ENCODE data around the gene RTEL1.
"Not testable (repeated sequence)": the region's sequence is repeated elsewhere in the genome, so short reads cannot be mapped to it uniquely, and the experiment has no call there.

RTEL1 gene

DNA sequence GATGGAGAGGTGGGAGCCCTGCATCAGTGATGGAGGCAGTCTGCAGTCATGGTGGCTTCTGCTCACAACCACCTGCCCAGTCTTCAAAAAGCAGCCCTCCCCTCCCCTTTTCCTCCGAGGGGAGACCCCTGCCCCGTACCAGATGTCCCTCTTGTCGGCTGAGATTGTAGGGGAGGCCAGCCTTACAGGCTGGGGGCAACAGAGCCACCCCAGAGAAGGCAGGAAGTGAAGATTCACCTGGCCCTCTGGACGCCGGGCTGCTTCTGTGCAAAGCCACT, 42.9 kb downstream of the RTEL1 start:
- no peak for DNase-seq (ENCODE audit: low spot score)

DNA sequence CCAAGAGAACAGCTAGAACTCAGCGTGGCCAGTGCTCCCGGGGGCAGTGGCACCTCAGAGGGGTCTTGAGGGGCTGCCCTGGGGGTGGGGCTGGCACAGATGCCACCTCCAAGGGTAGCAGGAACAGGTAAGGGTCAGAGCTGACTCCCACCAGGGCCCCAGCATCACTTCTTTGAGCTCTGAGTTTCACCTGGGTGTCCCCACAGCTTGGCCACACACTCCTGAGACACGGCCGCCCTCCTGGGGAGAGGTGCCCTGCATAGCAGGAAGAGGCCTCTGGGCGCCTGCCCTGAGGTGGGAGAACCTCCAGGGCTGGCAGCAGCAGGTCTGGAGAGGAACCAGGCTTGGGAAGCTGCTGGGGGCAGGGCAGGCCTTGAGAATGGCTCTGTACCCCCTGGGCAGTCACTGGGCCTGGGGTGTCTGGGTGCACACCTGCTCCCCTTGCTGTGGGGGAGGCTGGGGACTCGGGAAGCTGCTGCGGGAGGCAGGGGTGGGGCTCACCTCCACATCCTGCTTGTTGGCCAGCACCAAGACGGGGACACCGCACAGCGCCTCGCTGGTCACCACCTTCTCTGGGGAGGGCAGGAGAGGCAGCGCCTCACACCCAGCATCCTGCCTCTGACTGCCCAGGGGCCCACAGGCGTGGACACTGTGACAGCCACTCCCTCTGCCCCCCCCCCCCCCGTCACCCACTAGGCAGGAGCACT, 43.4 kb downstream of the RTEL1 start:
- DNase-seq (ENCODE audit: low spot score) = no peak

DNA sequence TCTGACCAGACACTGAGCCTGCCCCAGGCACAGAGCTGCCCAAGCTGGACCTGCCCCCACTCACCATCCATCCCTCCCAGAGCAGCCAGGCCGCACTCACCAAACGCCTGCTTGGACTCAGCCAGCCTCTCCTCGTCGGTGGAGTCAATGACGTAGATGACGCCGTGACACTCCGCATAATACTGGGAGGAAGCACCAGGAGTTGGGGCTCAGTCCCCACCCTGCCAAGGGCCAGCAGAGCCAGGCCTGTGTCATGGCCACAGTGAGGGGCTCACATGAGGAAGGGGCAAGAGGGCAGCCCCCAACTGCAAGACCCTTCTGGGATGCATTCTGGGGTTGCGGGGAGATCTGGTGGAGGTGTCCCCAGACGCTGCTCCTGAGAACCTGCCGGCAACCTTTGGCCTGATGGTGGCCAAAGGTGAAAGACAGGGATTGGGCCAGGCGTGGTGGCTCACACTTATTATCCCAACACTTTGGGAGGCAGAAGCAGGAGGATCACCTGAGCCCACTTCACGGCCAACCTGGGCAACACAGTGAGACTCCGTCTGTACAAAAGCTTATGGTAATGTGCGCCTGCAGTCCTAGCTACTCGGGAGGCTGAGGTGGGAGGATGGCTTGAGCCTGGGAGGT, 44.0 kb downstream of the RTEL1 start:
- no peak for DNase-seq (ENCODE audit: low spot score)

DNA sequence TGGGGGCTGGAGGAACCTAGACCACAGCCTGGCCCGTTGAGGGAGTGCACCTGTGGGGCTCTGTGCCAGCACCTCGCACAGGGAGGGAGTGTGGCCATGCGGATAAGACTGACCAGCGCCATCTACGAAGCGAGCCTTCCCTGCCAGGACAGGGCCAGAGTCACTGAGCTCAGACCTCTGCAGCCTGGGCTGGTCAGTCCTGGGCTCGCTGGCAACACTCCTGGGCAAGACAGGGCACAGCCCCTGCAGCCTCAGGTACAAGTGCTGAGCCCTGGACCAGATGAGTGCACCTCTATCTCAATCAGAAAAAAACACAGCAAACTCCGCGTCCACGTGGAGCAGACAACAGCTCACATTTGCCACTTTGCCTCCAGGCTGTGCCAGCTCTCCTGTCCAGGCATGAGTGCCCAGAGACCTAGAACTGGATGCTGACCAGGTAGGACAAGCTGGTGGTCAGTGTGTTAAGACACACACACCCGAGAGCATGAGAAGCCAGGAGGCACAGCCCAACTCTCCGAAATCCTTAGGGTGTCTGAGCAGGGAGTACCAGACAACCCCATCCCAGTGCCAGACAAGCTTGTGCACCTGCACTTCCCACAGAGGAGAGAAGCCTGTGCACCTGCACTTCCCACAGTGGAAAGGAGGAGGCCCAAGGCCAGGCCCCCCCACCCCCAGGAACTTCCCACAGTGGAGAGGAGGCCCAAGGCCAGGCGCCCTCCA, 44.8 kb downstream of the RTEL1 start:
- DNase-seq (ENCODE audit: low spot score) = no peak

DNA sequence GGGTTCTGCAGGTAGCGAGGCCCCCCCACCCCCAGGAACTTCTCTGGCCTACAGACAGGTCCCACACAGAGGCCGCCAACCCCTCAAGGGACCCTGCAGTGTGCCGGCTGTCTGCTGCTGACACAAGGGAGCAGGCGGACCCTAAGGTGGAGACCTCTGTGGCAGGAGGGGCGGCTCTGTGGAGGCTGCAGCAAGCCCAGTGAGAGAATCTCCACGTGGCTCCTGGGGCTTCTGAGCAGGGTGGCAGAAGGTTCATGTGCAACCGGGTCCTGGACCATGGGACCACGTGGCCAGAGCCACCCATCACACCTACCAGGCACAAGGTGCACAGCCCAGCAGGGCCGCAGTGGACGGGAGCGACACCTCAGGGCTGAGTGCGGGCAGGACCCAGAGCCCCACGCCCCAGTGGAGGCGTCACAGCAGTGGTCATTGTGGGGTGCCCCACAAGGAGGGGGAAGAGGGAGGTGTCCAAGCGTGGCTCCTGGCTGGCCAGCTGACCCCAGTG, 45.4 kb downstream of the RTEL1 start:
- no peak for DNase-seq (ENCODE audit: low spot score)

DNA sequence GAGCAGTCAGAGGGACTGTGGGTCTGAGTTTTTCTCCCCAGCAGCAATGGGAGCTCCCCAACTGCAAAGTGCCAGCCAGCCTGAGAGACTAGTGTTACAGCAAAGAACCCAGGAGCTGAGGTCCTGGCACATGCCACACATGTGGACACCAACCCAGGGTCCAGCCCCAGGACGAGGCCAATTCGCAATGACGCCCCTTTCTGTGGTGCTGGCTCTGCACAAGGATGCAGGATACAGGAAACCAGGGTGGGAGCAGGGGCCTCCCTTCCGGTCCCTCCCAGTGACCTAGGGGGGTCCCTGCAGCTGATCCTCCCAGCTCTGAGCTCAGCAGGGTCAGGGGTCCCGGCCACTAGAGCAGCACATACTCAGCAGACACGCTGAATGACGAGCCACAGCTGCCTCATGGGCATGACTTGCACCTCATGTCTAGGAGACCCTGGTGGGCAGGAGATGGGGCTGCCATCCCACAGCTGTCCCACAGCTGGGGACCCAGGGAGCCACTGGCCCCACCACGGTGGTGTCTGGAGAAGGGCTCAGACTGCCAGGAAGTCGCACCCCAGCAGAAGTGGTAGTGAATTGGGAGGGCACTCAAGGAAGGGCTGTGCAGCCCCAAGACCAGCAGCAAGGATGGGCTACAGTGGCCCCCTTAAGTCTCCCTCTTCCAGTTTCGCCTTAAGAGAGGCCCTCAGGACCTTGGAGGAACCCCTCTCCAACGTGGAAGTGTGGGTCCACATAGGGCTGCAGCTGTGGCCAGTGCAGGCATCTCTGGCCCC, 46.0 kb downstream of the RTEL1 start:
- DNase-seq (ENCODE audit: low spot score) = no peak

DNA sequence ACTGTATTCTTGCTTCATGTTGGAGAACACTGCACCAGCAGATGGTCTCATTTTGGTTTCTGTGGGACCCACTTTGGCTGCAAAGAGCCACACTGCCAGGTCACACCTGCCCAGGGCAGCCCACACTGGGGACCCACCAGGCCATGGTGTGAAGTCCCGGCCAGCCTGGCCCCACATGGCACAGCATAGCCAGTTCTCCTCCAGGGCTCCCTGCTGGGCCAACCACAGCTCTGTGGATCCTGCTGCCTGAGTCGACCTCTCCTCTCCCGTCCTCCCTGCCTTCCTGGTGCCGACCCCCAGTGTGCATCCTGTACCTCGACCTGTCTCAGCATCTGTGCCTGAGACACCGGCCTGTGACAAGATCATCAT, 46.6 kb downstream of the RTEL1 start:
- DNase-seq (ENCODE audit: low spot score) = no peak

DNA sequence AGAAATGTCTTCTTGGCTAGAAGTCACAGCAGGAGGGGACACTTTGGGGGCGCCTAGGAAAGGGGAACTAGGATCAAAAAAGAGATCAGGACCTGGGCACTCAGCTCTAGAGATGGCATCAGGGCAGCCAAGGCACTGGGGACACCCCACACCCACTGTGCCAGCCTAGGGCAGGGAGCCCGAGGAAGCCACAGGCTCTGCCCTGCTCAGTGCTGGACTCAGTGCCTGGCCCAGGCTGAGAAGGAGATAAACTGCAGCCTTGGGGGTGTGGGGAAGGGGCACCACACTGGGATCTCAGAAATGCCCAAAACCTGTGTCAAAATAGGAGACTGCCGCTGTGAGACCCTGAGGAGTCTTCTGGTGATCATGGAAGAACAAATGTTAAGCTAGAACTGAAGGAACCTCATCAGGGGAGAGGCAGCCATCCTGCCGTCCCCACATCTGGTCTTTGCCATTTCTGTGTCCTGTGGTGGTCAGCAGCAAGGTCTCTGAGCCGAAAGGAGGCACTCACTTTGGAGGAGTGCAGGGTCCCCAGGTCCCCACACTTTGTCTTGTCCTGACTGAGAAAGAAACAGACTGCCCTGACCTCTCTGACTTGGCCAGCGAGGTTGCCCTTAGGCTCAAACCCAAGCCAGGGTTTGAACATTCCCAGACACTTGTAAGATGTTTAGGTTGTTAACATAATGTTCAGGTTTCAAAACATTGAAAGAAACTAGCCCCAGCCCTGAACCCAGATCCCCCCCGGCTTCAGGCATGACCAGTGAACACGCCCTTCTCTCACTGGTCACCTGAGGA, 47.3 kb downstream of the RTEL1 start:
- DNase-seq (ENCODE audit: low spot score) = no peak

DNA sequence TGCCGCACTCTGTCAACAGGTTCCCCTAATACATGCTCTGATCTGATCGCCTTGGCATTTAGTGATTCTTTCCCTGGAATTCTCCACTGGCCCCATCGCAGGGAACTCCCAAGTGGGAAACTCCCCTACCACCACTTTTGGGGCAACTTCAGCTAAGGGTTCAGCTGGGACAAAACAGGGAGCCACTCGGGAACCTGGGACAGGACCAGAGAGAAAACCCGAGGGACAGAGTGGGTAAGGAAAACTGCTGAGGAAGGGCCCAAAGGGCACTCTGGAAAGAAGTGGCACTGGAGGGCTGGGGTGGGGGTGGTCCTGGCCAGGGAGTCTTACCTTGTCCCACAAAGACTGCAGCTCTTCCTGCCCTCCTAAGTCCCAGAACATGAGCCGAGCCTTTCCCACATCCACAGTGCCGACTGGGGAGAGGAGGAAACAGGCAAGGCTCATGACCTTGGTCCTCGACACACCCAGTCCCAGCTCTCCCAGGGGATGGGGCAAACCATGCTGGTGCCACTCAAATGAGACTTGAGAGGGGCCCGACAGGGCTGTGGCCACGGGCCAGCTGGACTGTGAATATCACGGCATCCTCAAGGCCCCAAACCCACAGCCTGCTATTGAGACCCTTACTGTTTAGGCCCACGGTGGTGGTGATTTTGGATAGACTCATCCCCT, 48.0 kb downstream of the RTEL1 start:
- DNase-seq (ENCODE audit: low spot score) = no peak

DNA sequence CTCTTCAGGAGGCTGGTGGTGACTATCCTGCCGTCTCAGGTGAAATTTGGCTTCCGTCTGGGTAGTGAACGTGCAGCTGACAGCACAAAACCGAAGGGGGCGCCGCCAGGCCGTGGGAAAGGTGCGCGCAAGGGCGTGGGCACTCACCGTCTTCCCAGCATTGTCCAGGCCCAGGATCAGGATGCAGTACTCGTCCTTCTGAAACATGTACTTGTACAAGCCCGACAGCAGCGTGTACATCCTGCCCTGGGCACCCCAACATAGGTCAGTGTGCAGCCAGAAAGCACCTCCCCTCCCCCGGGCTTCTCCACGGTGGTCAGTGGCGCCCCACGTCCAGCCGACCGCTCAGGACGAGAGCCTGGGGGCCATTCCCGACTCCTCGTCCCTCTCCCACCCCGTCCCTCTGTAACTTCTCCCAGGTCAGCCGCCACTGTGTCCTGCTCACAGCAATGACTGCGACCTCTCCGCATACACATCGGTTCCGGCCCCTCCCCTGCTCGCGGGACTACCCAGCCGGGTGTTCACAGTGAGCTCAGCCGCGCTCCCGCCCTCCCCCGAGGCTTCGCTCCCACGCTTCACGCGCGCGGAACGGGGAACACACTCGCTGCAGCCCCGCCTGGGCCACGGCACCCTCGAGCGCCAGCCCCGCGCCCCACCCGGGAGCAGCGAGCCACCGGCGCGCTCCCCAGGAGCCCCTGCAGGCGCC, 48.9 kb downstream of the RTEL1 start:
- peak; percentile 23 for DNase-seq (ENCODE audit: low spot score)

DNA sequence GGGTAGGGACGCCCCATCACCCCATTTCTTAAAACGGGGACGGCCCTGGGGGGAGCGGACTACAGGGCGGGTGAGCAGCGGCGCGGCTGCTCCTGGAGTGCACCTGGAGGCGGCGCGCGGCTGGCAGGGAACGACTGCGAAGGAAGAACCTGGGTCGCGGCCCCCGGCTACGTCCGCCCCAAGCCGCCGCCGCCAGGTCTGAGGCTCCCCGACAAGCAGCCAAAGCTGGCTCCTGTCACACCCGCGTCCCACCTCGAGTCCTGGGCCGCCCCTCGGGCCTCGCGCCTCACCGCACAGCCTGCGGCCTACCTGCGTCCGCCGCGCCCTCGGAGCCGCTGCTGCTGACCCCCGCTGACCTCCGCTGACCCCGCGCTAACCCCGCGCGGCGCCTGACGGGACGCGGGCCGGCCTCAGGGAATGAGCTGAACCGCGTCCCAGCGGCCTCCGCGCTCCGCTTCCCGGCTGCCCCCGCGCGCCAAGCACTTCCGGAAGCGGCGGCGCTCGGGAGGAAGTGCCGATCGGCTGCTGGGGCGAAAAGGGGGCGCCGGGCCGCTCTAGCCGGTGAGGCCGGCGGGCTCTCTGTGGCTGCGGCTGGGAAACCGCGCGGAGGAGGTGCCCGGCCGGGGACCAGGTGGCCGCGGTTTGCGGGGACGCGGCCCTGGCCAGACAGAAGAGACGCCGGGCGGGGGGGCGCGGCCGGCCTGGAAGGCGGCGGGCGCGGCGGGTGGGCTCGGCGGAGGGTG, 49.6 kb downstream of the RTEL1 start, which contains the start of the genes ARFRP1 and ZGPAT:
Gene ARFRP1 (minus strand): TSS at position 419 of the 743 bp plus-strand sequence. CDS start 885 bp downstream, outside the sequence.
Gene ZGPAT (plus strand): TSS at position 482 of the 743 bp plus-strand sequence. CDS start 542 bp downstream, outside the sequence.
- DNase-seq (ENCODE audit: low spot score) = peak; percentile 74

DNA sequence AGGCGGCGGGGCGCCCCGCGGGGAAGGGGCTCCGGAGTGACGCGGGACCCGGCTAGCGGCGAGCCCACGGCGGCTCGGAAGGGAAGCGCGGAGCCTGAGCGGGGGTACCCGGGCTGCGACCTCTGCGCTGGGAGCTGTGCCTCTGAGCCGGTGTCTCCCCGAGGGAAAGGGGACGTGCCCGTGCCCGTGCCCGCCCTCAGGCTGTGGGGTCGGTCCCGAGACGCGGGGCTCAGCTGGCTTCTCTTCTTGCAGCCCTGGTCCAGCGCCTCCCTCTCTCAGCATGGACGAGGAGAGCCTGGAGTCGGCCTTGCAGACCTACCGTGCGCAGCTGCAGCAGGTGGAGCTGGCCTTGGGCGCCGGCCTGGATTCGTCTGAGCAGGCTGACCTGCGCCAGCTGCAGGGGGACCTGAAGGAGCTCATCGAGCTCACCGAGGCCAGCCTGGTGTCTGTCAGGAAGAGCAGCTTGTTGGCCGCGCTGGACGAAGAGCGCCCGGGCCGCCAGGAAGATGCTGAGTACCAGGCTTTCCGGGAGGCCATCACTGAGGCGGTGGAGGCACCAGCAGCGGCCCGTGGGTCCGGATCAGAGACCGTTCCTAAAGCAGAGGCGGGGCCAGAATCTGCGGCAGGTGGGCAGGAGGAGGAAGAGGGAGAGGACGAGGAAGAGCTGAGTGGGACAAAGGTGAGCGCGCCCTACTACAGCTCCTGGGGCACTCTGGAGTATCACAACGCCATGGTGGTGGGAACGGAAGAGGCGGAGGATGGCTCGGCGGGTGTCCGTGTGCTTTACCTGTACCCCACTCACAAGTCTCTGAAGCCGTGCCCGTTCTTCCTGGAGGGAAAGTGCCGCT, 50.4 kb downstream of the RTEL1 start:
- DNase-seq (ENCODE audit: low spot score) = no peak

DNA sequence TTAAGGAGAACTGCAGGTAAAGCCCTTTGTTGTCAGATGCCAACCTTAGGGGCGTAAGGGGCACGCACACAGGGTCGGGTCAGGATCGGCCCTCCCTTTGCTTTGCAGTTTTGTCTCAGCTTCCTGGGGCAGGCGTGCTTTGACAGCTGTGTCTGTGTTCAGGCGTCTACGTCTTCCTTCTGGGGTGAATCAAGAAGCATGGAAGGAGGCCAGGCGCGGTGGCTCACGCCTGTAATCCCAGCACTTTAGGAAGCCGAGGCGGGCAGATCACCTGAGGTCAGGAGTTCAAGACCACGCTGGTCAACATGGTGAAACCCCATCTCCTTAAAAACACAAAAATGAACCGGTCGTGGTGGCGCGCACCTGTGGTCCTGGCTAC, 51.0 kb downstream of the RTEL1 start:
- no peak for DNase-seq (ENCODE audit: low spot score)

DNA sequence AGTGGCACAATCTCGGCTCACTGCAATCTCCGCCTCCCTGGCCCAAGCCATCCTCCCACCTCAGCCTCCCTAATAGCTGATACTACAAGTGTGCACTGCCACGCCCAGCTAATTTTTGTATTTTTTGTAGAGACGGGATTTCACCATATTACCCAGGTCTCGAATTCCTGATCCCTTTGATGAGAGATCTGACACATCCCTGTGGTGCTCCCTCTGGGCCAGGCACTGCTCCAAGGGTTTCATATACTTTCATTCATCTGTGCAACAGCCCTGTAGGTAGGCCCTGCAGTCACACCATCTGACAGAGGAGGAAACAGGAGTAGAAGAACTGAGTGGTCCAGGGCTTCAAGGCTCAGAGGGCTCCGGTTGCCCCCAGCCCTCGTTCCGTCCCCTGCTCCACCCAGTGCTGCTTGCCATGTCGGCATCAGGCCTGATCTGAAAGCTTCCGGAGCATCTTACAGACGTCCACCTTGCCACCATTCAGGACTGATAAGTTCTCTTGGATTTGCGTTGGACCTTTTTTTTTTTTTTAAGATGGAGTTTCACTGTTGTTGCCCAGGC, 53.1 kb downstream of the RTEL1 start:
- no peak for DNase-seq (ENCODE audit: low spot score)

DNA sequence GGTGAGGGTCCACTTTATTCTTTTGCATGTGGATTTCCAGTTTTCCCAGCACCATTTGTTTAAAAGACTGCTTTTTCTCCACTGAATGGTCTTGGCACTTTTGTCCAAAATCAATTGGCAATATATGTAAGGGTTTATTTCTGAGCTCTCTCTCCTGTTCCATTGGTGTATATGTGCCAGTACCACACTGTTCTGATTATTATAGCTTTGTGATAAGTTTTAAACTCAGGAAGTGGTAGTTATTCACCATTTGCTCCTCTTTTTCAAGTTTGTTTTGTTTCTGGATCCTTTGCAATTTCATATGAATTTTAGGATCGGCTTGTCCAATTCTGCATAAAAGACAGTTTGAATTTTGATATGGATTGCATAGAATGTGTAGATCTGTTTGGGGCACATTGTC, 54.1 kb downstream of the RTEL1 start:
- no peak for DNase-seq (ENCODE audit: low spot score)

DNA sequence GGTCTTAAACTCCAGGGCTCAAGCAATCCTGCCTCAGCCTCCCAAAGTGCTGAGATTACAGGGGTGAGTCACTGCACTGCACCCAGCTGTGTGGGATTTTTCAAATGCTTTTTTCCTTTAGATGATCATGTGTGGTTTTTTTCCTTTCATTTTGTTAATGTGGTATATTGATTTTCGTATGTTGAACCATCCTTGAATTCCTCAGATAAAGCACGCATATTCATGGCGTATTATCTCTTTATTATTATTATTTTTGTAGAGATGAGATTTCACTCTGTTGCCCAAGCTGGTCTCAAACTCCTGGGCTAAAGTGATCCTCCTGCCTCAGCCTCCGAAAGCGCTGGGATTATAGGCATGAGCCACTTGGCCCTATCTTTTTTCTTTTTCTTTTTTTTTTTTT, 56.7 kb downstream of the RTEL1 start:
- no peak for DNase-seq (ENCODE audit: low spot score)

DNA sequence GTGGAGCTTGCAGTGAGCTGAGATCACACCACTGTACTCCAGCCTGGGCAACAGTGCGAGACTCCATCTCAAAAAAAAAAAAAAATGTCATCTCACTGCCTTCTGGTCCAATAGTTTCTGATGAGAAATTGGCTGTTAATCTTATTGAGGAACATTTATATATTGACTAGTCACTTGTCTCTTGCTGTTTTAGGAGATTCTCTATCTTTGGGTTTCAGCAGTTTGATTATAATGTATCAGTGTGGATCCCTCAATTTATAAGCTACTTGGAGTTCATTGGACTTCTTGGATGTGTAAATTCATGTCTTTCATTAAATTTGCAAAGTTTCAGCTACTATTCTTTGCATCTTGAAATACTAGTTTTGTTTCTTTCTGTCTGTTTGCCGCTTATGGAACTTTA, 60.9 kb downstream of the RTEL1 start:
- no peak for DNase-seq (ENCODE audit: low spot score)

DNA sequence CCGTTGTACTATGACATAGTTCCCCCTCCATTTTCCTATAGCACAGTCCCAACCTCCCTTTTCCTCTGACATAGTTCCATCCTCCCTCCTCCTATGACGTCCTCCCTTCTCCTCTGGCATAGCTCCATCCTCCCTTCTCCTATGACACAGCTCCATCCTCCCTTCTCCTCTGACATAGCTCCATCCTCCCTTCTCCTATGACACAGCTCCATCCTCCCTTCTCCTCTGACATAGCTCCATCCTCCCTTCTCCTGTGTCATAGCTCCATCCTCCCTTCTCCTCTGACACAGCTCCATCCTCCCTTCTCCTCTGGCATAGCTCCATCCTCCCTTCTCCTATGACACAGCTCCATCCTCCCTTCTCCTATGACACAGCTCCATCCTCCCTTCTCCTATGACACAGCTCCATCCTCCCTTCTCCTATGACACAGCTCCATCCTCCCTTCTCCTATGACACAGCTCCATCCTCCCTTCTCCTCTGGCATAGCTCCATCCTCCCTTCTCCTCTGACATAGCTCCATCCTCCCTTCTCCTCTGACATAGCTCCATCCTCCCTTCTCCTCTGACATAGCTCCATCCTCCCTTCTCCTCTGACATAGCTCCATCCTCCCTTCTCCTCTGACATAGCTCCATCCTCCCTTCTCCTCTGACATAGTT, 65.0 kb downstream of the RTEL1 start:
- not testable (repeated sequence) for DNase-seq (ENCODE audit: low spot score)

Measured in COLO829 (cell line).